ENCODE measurements around the gene IL18R1.

Gene IL18R1

GRCh38 chr2:102331311-102331980 lies 24.1 kb upstream of the IL18R1 start:
- DNase-seq: no peak
- TF ChIP-seq, protein P1, sequence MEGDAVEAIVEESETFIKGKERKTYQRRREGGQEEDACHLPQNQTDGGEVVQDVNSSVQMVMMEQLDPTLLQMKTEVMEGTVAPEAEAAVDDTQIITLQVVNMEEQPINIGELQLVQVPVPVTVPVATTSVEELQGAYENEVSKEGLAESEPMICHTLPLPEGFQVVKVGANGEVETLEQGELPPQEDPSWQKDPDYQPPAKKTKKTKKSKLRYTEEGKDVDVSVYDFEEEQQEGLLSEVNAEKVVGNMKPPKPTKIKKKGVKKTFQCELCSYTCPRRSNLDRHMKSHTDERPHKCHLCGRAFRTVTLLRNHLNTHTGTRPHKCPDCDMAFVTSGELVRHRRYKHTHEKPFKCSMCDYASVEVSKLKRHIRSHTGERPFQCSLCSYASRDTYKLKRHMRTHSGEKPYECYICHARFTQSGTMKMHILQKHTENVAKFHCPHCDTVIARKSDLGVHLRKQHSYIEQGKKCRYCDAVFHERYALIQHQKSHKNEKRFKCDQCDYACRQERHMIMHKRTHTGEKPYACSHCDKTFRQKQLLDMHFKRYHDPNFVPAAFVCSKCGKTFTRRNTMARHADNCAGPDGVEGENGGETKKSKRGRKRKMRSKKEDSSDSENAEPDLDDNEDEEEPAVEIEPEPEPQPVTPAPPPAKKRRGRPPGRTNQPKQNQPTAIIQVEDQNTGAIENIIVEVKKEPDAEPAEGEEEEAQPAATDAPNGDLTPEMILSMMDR (IDR thresholded peaks at IDR 0.05): no peak
- Histone ChIP-seq H3K27me3 (no peaks in the 10 kb centered on the region), H3K9me3 (no peaks in the 10 kb centered on the region), H3K27ac (no peak overlapping the region), H3K36me3 (no peaks in the 10 kb centered on the region), H3K4me1 (peaks cover 0 to 8% (median 0%) of the 10 kb centered on the region in 4 donors), H3K4me3 (no peak overlapping the region)
- intact Hi-C loops (cut with DNase I; ENCODE audit: low total_unique reads): no loop called here

GRCh38 chr2:102334486-102334885 lies 21.1 kb upstream of the IL18R1 start:
- Histone ChIP-seq H3K27me3 (no peaks in the 10 kb centered on the region), H3K27ac (no peak overlapping the region), H3K36me3 (no peaks in the 10 kb centered on the region), H3K4me1 (peaks cover 0 to 16% (median 0%) of the 10 kb centered on the region in 4 donors), H3K4me3 (no peak overlapping the region), H3K9me3 (no peaks in the 10 kb centered on the region)
- no peak for DNase-seq
- intact Hi-C loops (cut with DNase I; ENCODE audit: low total_unique reads): no loop called here
- TF ChIP-seq, protein P1 (IDR thresholded peaks at IDR 0.05): no peak

DNA sequence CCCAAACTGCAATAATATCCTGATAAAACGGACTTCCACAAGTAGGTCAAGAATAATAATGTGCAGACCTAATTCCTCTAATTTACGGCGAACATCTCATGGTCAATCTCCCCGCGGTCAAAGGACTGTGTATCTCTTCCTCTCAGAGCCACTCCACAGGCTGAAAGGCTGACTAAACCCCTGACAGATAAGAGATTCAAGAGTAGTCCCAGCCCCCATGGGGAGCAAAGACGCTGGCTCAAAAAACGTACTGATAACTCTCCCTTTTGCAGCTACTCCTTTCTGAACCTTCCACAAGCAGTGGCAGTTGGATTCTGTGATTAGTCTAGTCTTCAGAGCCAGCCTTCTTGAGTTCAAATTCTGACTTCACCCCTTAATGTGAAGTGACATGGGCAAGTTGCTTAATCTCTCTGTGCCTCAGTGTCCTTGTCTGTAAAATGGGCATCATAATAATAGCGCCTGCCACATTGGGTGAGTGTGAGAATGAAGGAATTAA lies 19.7 kb upstream of the IL18R1 start:
- H3K4me1 ChIP-seq: peaks cover 0 to 16% (median 0%) of the 10 kb centered on the region in 4 donors
- intact Hi-C loops (cut with DNase I; ENCODE audit: low total_unique reads): no loop called here
- no peak for DNase-seq
- no peak overlapping the region for H3K27ac ChIP-seq
- no peaks in the 10 kb centered on the region for H3K27me3 ChIP-seq
- H3K9me3 ChIP-seq: no peaks in the 10 kb centered on the region
- H3K4me3 ChIP-seq: no peak overlapping the region
- no peaks in the 10 kb centered on the region for H3K36me3 ChIP-seq
- TF ChIP-seq, protein P1 (IDR thresholded peaks at IDR 0.05): no peak

DNA sequence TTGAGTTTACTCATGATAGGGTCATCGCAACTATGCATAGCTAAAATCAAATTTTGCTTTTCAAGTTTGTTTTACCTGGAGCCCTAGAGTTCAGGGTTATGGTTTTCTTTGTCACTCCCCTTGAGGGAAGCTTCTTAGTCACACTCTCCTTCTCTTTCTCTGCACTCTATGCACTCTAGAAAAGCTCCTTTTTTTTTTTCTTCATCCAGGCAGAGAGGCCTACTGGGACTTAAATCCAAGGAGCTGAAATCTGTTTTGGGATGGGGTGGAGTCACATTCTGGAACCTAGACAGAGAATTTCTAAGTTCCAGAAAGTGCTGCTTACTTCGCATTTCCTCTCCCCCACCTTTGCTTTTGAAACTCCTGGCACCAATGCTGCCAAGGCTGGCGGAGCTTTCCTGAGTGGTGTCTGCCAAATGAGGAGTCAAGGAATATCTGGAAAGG lies 19.1 kb upstream of the IL18R1 start:
- DNase-seq: no peak
- Histone ChIP-seq H3K4me3 (no peak overlapping the region), H3K9me3 (no peaks in the 10 kb centered on the region), H3K27ac (no peak overlapping the region), H3K4me1 (peaks cover 0 to 16% (median 0%) of the 10 kb centered on the region in 4 donors), H3K36me3 (no peaks in the 10 kb centered on the region), H3K27me3 (no peaks in the 10 kb centered on the region)
- intact Hi-C loops (cut with DNase I; ENCODE audit: low total_unique reads): no loop called here
- TF ChIP-seq, protein P1 (IDR thresholded peaks at IDR 0.05): no peak

GRCh38 chr2:102337012-102337411 lies 18.6 kb upstream of the IL18R1 start:
- no peak for DNase-seq
- no peak overlapping the region for H3K4me3 ChIP-seq
- peaks cover 0 to 16% (median 0%) of the 10 kb centered on the region in 4 donors for H3K4me1 ChIP-seq
- intact Hi-C loops (cut with DNase I; ENCODE audit: low total_unique reads): no loop called here
- no peak overlapping the region for H3K27ac ChIP-seq
- TF ChIP-seq, protein P1 (IDR thresholded peaks at IDR 0.05): no peak
- no peaks in the 10 kb centered on the region for H3K27me3 ChIP-seq
- H3K9me3 ChIP-seq: no peaks in the 10 kb centered on the region
- H3K36me3 ChIP-seq: no peaks in the 10 kb centered on the region

Data from tibial artery (tissue), 4 donors.